ENCODE measurements around the gene LY6G6C.

The LY6G6C gene

DNA sequence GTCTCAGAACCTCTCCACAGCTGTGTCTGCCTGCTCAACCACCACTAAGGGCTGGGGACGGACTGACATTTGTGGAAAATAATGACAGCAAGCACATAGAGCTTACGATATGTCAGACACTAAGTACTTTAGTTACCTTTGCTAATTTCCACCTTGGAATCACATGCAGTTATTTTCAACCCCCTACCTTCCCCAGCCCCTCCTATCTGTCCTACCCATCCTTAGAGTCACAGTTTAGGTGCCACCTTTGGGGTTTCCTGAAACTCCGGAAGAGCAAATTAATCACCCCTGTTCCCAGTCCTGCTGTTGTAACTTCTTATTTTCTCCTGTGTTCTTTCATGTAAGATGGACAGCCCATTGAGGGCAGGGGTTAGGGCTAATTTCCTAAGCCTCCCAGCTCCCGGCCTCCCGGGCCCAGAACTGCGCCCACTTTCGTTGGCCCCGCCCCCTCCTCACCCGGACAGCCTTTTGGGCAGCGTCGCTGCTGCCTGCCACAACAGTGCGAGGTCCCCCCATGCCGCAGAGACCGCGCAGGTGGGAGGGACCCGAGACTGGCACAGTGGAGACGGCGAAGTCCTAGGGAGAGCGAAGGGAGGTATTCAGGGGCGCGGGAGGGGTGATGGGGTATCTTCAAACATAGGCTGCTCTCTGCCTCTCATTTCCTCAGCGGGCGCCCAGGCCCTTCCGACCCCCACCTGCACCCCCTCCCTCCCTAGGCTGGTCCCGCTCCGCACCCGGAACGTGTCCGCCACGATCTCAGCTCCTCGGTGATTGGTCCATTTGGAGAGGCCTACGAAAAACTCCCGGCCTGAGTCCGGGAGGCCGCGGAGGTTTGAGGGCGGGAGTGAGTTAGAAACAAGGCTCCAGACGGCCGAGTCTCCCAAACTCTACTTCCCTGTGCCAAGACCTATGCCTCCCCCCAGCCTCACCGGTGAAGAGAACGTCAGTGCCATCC lies 6.4 kb upstream of the LY6G6C start:
- in situ Hi-C loops (cut with HindIII; ENCODE audit: low sequenced_read_pairs): no loop called here

DNA sequence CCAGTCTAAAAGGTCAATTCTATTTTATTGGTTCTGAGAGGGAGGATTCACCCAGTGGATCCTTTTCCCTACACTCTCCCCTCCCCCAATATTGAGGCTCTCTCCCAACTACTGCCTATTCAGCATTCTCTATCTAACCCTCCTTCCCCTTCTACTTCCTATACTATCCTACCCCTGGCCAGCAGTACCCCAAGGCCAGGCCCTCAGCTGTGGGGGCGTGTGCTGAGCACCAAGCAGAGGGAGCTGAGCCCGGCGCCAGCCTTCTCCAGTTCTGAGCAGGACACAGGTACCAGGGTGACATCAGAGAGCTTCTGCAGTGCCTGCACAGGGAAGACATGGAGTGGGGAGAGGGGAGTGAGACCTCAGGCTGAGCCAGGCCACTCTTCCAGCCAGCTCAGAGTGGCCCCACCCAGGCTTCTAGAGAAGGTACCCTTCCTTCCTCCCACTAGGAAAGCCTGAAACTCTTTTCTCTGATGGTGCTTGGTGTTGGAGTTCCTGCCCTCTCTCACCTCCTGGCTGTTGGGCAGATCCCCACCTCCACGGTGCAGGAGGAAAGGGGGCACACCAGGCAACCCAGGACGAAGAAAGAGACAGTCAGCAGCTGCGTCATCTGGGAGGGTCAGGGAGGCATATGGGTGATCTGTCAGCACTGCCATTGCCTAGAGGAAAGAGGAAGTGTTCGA lies 5.6 kb upstream of the LY6G6C start:
- in situ Hi-C loops (cut with HindIII; ENCODE audit: low sequenced_read_pairs): no loop called here

DNA sequence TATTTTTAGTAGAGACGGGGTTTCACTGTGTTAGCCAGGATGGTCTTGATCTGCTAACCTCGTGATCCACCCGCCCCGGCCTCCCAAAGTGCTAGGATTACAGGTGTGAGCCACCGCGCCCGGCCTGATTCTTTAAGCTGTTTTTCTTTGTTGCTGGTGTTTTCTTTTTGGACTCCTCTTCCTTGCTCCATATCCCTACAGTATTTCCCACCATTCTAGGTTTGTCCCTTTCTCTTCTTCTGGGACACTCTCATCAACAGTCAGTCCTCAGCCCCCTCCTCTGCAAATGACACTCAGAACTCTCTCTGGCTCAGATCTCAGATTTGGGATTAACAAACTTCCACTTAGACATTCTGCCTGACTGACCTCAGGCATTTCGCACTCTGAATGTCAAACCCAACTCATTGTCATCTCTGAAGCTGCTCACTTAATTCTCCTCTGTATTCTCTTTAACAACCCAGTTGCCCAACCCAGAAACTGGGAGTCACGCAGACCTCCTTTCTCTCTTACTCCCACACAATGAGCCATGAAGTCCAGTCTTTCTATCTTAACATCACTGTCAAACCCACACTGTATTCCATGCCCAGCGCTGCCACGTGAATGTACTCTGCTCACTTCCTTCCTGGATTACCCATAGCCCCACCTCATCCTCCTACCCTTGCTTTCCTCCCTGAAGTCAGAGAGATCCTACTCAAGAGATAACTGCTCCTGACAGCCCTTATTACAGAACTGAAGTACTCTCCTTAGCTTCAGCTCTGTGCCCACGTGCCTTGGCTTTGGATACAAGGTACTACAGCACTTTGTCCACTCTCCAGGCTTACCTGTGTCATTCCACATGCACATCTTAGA lies 4.2 kb upstream of the LY6G6C start:
- in situ Hi-C loops (cut with HindIII; ENCODE audit: low sequenced_read_pairs): no loop called here

DNA sequence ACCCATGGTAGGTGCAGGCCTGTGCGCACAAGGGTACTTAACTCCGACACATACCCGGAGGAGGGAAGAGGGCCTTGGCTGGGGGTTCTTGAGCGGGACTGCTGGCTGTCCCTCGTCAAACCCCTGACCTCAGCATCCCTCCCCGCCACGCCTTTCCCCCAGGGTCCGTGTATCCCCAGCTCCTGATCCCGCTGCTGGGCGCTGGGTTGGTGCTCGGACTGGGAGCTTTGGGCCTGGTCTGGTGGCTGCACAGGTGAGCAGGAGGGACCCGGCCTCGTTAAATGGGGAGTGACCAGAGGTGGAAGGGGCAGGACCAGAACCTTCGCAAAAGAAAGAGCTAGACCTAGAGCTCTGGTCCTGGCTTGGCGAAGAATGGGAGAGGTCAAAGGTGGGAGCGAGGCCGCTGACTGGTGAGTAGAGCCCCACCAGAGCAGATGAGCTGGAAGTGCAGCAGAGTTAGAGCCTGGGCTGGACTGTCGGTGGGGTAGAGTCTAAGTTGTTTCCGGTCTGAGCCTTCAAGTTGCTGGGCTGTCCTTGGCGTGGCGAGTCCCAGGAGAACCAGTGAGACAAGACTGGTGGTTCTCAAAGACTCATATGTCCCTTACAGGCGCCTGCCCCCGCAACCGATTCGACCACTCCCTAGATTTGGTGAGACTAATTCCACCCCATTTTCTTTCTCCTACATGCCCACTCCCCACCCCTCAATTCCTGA lies 2.6 kb upstream of the LY6G6C start:
- in situ Hi-C loops (cut with HindIII; ENCODE audit: low sequenced_read_pairs): no loop called here

DNA sequence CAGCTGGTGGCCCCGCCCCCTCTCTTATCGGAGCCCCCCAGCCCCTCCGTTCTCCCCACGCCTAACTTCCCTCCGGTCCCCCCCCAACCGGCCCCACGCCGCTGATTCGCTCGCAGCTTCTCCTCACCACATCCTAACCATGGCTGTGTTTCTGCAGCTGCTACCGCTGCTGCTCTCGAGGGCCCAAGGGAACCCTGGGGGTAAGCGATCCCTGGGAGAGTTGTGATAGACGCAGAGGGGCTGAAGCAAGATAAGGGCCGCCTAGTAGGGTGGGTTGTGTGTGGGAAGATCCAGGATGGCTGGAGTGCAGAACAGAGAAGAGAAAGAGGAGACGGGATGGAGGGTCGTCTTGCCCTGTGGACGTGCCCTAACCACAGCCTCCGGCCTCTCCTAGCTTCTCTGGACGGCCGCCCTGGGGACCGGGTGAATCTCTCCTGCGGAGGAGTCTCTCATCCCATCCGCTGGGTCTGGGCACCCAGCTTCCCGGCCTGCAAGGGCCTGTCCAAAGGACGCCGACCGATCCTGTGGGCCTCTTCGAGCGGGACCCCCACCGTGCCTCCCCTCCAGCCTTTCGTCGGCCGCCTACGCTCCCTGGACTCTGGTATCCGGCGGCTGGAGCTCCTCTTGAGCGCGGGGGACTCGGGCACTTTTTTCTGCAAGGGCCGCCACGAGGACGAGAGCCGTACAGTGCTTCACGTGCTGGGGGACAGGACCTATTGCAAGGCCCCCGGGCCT lies 1.9 kb upstream of the LY6G6C start, which contains the start of gene MPIG6B:
Gene MPIG6B, plus strand, starts transcription at position 129 of the 735 bp plus-strand sequence. Its CDS starts 11 bp downstream, at position 140.
- in situ Hi-C loops (cut with HindIII; ENCODE audit: low sequenced_read_pairs): no loop called here

DNA sequence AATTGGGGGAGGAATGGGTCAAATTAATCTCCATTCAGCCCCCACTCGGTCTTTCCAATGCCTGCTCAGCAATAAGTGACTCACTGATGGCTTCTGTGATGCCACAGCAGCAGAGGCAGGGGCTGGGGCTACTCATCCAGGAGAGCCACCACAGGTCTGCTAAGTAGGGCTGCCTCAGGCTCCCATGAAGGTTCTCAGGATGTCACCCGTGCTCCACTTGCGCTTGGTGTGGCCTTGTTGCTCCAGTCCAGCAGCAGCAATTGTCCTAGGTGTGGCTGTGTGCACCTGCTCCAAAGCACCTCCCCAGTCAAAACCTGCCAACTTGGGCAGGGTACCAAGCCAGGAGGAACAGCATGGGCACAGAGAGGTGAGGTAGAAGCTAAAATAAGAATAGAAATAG lies 627 bp upstream of the LY6G6C start:
- in situ Hi-C loops (cut with HindIII; ENCODE audit: low sequenced_read_pairs): no loop called here

DNA sequence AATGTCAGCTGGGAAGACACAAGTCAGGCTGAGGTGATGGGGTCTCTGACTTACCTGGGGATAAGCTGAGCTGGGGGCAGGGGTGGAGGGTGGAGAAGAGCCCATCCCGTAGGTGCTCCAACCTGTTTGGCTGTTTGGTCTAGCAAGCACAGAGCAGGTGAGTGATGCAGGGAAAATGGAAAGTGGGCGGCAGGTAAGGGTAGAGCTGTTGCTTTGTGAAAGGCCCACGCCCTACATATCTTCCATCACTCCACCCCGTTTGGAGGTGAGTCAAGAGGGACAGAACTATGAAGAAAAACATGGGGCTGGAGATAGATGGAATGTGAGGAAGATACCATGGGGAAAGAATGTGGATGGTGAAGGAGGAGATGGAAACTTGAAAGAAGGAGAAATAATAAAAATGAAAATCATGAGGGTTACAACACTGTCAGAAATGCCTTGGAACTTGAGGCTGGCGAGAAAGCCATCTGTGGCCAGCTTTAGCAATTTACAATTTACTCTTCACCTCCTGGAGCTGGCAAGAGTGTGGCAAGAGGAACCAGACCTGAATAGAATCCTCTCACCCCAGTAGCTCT lies 1.3 kb downstream of the LY6G6C start:
- in situ Hi-C loops (cut with HindIII; ENCODE audit: low sequenced_read_pairs): no loop called here

DNA sequence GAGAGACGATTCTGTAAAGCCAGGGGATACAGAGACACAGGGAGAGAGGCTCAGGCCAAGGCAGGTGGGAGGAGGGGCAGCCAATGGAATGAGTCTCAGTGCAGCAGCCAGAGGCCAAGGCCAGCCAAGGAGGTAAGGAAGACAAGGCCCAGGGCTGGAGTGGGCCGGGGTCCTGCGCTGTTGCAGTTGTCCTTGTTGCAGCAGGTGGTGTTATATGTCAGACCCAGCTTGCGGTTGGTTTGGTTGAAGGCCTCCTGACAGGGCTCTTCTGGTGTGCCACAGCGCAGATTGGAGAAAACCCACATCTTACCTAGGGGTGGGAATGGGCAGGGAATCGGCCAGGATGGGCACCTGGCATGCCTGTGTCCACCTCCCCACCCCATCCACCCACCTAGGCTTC lies 2.5 kb downstream of the LY6G6C start:
- in situ Hi-C loops (cut with HindIII; ENCODE audit: low sequenced_read_pairs): no loop called here

DNA sequence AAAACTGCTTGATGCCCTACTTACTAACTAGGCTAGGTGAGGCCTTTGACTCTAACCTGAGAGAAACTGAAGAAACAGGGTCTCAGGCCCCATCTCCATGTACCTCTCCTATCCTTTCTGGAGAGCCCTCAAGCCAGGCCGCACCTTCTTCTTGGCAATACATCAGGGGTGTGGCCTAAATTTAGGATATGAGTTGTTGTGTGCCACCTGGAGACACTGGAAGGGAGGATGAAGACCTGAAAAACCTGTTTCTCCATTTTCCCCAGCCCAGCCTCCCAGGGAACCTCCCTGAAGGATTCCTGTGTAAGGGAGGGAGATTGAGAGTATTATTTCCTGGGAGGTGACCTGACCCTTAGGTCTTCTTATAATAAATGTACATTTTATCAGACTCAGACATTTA lies 3.3 kb downstream of the LY6G6C start:
- in situ Hi-C loops (cut with HindIII; ENCODE audit: low sequenced_read_pairs): no loop called here

DNA sequence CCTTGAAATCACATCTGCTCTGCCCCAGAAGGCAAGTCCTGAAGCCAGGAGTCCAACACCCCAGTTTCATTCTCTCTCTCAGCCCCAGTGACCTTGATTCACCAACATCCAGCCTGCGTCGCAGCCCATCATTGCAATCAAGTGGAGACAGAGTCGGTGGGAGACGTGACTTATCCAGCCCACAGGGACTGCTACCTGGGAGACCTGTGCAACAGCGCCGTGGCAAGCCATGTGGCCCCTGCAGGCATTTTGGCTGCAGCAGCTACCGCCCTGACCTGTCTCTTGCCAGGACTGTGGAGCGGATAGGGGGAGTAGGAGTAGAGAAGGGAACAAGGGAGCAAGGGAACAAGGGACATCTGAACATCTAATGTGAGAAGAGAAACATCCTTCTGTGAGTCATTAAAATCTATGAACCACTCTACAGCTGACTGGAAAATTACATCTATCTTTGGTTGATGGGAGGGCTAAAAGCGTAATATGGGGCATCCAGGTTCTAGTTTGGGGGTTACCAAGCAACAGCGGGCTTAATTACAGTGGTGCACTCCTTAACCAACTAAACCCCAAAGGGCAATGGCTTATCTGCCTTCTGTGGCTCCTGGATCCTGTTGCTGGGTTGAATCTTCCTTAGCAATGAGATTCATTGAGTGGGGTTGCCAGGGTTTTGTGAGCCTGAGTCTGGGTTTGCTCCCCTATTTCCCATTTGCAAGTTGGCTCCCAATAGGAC lies 3.9 kb downstream of the LY6G6C start:
- in situ Hi-C loops (cut with HindIII; ENCODE audit: low sequenced_read_pairs): no loop called here

DNA sequence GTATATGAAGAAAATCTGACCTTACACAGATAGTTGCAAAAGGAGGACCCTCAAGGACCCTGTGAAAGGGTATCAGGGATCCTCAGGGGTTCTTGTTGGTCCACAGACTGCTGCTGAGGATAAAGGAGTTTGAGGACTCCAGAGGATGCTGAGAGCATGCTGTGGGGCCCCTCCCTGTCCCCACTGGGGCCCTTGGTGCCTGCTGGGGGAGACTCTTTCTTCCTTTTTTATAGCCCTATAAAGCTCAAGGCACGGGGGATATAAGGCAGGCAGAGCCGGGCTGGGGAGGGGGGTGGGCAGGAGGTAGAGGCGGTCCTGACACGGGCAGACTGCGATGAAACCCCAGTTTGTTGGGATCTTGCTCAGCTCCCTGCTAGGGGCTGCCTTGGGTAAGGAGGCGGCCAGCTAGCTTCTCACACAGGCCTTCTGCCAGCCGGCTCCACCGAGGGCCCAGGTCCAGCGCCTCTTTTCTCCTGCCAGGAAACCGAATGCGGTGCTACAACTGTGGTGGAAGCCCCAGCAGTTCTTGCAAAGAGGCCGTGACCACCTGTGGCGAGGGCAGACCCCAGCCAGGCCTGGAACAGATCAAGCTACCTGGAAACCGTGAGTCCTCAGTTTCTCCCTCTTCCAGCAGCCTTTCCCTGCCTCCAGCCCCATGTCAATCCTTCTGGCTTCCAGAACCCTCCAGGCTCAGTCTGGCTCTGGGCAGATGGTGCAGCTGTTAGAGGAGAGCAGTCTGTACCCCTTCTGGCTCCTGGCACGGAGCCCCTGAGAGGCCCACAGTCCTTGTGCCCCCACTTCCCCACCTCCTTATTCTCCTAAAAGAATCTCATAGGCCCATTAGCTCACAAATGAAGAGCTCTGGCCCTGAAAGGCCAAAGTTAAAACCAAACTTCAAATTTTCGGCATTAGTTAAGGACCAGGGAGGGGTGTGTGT lies 6.3 kb downstream of the LY6G6C start, which contains the start of gene LY6G6D:
Gene LY6G6D, plus strand, starts transcription at position 327 of the 937 bp plus-strand sequence. Its CDS starts 8 bp downstream, at position 335.
- in situ Hi-C loops (cut with HindIII; ENCODE audit: low sequenced_read_pairs): no loop called here

DNA sequence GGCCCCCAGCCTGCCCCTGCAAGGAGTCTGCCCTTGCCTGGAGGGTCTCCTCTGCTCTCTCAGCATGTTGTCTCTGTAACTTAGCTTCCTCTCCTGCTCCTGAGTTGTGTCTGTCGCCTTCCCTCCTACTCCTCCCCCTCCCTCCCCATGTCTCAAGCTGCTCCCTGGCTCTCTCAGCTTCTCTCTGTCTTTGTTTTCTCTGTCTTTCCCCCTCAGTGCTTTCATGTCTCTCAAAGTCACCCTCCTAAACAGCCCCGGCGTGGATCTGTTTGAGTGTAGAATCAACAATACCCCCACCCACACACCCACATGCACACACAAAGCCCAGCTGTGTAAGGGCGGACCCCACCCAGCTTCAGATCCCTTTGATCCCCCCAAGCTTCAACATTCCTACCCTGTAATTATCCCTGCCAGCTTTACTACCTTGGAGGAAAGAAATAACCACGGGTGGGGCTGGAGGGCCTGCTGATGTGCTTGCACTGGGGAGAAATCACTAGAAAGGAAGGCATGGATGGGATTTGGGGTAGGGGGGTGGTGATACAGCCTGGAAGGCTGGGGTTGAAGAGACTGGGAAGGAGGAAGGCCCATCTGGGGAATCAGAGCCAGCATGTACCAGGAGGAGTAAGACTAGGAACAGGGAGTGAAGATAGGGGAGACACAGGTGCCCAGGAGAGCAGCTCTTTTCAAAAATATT lies 7.4 kb downstream of the LY6G6C start:
- in situ Hi-C loops (cut with HindIII; ENCODE audit: low sequenced_read_pairs): loop anchor here (5.0 kb wide), 1 partner anchor 67 kb away; no protein-coding TSS in a partner anchor

DNA sequence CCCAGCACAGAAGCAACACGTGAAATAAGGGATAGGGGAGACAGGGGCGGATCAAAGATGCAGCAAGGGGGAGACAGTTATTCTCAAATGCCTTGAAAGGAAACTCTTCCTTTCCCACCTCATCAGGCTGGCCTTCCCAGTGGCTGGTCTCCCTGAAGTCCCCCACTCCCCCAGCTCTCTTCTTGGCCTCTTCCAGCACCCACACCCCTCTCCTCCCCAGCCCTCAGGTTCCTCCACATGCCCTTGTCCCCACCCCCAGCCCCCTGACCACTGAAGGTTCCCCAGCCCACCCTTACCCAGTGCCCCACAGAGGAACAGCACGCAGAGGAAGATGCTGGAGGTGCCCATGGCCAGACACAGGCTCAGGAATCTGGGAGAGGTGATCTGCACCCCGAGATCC lies 8.1 kb downstream of the LY6G6C start:
- in situ Hi-C loops (cut with HindIII; ENCODE audit: low sequenced_read_pairs): loop anchor here (5.0 kb wide), 1 partner anchor 66 kb away; no protein-coding TSS in a partner anchor

DNA sequence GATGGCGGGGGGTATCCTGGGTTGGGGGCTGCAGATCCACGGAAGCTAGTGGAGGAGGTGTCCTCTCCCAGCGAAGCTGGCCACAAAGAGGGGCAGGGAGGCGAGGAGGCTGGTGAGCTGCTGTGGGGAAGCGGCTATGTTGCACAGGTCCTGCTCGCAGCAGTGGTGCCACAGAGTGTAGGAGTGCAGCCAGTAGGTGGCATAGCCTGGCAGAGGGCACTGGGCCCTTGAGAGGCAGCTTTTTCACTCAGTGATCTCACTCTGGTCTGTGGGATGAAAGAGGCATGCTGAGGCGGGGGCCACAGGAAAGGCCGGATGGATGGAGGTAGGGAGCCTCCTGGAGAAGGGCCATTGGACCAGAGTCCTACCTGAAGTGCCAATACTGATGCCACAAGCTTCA lies 9.2 kb downstream of the LY6G6C start:
- in situ Hi-C loops (cut with HindIII; ENCODE audit: low sequenced_read_pairs): loop anchor here (5.0 kb wide), 1 partner anchor 65 kb away; no protein-coding TSS in a partner anchor

DNA sequence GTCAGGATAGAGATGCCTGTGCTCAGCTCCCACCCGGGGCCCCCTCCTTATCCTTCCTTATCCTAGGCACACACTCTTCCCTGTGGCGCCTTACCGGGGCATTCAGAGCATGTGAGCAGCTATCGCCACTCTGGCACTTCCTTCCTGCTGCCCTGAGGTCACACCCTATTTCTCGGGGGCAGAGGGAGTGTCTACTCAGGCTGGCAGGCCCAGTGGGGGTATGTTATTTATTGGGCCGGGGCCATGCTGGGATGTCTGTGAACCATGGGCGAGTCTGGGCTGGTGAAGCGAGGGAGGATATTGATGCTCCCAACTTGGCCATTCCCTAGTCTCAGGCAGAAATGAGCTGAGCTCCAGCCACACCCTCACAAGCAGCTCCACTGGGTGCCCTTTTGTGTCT lies 10.3 kb downstream of the LY6G6C start:
- in situ Hi-C loops (cut with HindIII; ENCODE audit: low sequenced_read_pairs): loop anchor here (5.0 kb wide), 1 partner anchor 64 kb away; no protein-coding TSS in a partner anchor

DNA sequence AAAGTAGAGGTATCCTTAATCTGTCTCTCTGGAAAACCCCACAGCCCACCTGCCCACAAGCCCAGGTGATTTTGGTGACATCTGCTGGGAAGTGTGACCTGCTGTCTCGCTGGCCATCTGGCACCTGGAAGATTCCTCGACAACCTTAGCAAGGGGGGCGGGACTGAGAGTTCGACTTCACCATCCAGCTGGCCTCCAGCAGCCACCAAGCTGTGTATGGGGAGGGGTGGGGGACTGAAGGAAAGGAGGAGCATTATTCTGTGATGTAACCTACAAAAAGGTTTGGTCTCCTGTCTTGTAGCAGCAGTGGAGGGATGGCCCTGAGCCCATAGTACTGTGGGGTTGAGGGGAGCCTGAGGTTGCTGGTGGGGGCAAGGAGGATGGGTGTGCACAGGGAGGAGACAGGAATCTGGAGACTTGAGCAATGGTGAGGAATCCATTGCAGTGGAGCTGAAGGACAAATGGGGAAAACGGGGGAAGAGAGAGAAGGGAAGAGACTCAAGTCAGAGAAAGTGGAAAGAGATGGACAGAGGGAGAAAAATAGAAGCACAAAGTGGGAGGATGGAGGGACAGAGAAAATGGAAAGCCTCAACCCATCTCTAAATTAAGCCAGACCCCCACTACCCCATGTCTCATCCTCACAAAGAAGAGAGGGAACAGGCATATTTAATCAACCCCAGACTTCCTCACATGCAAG lies 10.9 kb downstream of the LY6G6C start:
- in situ Hi-C loops (cut with HindIII; ENCODE audit: low sequenced_read_pairs): loop anchor here (5.0 kb wide), 1 partner anchor 63 kb away; no protein-coding TSS in a partner anchor
